ENCODE data around the gene MTERF4. TPM values are rescaled to one million over a fixed set of nuclear protein-coding genes. Genes with fewer than 3 reads are reported as not detected.

Gene MTERF4
- polyA plus RNA-seq, 3 donors: 15.5 to 37.4 (median 17.8) TPM

DNA sequence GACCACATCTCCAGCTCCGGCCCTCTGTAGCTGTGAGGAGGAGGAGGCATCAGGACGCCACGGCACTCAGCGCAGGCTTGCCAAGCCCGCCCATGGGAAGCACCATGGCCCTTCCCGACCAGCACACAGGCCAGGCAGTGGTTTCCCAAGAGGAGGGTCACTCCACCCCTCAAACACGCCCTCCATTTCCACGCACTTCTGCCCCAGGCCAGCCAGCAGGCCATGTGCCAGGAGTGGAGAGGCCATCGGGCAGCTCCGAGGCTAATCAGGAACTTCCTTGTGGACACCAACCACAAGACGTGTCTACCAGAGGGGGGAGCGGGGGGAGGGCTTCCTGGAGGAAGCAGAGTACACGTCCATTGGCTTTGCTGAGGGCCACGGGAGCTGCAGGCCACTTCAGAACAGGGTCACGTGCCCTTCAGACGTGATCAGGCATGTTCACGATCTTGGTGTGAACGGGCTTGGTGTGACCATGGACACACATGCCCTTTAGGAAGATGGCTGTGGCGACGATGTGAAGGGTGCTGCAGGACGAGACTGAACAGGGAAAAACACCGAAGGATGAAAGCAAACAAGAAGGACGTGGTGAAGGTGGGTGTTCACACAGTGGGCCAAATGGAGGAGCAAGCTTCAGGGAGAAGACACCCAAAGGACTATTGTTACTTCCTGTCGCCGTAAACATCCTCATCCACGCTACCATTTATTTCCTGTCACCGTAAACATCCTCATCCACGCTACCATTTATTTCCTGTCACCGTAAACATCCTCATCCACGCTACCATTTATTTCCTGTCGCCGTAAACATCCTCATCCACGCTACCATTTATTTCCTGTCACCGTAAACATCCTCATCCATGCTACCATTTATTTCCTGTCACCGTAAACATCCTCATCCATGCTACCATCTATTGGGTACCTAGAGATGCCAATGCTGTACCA, 6.5 kb upstream of the MTERF4 start:
- Mint-ChIP-seq H3K27ac (peak overlapping the region in 2 of 7 donors; percentile 62 to 63), H3K36me3 (peaks cover 15 to 19% of the 10 kb centered on the region in 2 donors), H3K9me3 (no peaks in the 10 kb centered on the region), H3K27me3 (ENCODE audit: low read depth in 3 of 3) (peaks cover 0 to 8% (median 0%) of the 10 kb centered on the region in 3 donors), H3K4me3 (peak overlapping the region in 1 of 2 donors; percentile 40), H3K4me1 (peaks cover 6% of the 10 kb centered on the region)
- TF ChIP-seq, protein P1, sequence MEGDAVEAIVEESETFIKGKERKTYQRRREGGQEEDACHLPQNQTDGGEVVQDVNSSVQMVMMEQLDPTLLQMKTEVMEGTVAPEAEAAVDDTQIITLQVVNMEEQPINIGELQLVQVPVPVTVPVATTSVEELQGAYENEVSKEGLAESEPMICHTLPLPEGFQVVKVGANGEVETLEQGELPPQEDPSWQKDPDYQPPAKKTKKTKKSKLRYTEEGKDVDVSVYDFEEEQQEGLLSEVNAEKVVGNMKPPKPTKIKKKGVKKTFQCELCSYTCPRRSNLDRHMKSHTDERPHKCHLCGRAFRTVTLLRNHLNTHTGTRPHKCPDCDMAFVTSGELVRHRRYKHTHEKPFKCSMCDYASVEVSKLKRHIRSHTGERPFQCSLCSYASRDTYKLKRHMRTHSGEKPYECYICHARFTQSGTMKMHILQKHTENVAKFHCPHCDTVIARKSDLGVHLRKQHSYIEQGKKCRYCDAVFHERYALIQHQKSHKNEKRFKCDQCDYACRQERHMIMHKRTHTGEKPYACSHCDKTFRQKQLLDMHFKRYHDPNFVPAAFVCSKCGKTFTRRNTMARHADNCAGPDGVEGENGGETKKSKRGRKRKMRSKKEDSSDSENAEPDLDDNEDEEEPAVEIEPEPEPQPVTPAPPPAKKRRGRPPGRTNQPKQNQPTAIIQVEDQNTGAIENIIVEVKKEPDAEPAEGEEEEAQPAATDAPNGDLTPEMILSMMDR (IDR thresholded peaks at IDR 0.05): no peak
- Histone ChIP-seq H4K20me1 (ENCODE audit: insufficient read depth, low read length) (no peaks in the 10 kb centered on the region), H3K4me2 (replicated peaks; ENCODE audit: extremely low read depth, low read length, poor library complexity, severe bottlenecking) (no peak overlapping the region), H3K36me3 (replicated peaks in 1 of 2; ENCODE audit: control insufficient read depth in 1 of 2, insufficient read depth in 2 of 2, low read length in 2 of 2) (peaks cover 0 to 8% of the 10 kb centered on the region in 2 donors), H2AFZ (ENCODE audit: insufficient read depth, low read depth, low read length, poor library complexity, severe bottlenecking) (no peak overlapping the region), H3K4me3 (replicated peaks in 1 of 3; ENCODE audit: low read depth in 2 of 3, low read length in 3 of 3) (no peak overlapping the region), H3K9ac (ENCODE audit: insufficient read depth, low read length, poor library complexity, severe bottlenecking) (no peak overlapping the region), H3K27ac (ENCODE audit: low read depth in 1 of 2, low read length in 2 of 2) (no peak overlapping the region), H3K79me2 (ENCODE audit: insufficient read depth, low read length) (no peaks in the 10 kb centered on the region), H3K4me1 (ENCODE audit: control insufficient read depth in 1 of 2, insufficient read depth in 2 of 2, low read length in 2 of 2) (no peaks in the 10 kb centered on the region), H3K9me3 (replicated peaks in 1 of 2; ENCODE audit: control insufficient read depth in 1 of 2, insufficient read depth in 1 of 2, low read length in 2 of 2) (no peaks in the 10 kb centered on the region), H3K27me3 (ENCODE audit: control insufficient read depth in 2 of 2, insufficient read depth in 2 of 2, low read length in 2 of 2) (no peaks in the 10 kb centered on the region)
- intact Hi-C loops (cut with micrococcal nuclease): no loop called here
- 76% methylated on average over 27 of the region's 35 CpGs for WGBS (ENCODE audit: insufficient coverage)
- no peak for DNase-seq

DNA sequence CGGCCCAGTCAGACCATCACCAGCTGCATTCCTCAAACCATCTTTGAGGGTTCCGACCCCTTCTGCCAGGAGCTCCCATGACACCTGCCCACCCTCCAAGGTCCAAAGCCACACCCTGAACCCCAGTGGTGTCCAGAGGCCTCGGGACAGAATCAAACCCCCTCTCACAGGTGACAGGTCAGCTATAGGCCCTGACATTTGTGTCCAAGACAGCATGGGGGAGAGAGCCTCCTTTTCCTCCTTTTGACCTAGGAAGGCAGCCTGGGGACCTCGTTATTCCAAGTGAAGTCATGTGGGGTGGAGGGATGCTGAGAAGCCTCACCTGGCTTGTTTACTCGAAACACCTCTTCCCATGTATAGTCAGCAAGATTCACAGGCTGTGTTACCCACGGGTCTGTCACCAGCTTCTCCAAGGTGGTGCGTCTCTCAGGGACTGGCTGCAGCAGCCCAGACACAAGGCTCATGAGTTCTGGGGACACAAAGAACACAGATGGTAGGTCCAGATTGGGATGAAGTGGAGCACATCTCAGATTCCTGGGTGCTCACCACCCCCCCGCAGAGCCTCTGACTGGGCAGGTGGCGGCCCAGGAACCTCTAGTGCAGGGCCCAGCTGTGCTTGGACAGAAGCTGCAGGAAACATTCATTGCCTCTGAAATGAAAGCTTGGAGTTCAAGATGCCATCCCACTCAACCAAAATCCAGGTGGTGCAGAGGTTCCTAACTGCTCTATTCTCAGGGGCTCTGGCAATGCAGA, 5.1 kb upstream of the MTERF4 start:
- H3K9me3 Mint-ChIP-seq: no peaks in the 10 kb centered on the region
- peak overlapping the region in 1 of 7 donors; percentile 51 for H3K27ac Mint-ChIP-seq
- H3K27ac ChIP-seq (ENCODE audit: low read depth in 1 of 2, low read length in 2 of 2): no peak overlapping the region
- H3K4me3 Mint-ChIP-seq: no peak overlapping the region
- H3K4me1 Mint-ChIP-seq: peaks cover 16% of the 10 kb centered on the region
- intact Hi-C loops (cut with micrococcal nuclease): no loop called here
- H3K27me3 ChIP-seq (ENCODE audit: control insufficient read depth in 2 of 2, insufficient read depth in 2 of 2, low read length in 2 of 2): no peaks in the 10 kb centered on the region
- no peak overlapping the region for H3K4me2 ChIP-seq (replicated peaks; ENCODE audit: extremely low read depth, low read length, poor library complexity, severe bottlenecking)
- no peak overlapping the region for H3K9ac ChIP-seq (ENCODE audit: insufficient read depth, low read length, poor library complexity, severe bottlenecking)
- H3K36me3 Mint-ChIP-seq: peaks cover 9 to 12% of the 10 kb centered on the region in 2 donors
- no peaks in the 10 kb centered on the region for H3K9me3 ChIP-seq (replicated peaks in 1 of 2; ENCODE audit: control insufficient read depth in 1 of 2, insufficient read depth in 1 of 2, low read length in 2 of 2)
- DNase-seq: no peak
- WGBS (ENCODE audit: insufficient coverage): 98% methylated on average over 6 of the region's 9 CpGs
- no peak overlapping the region for H2AFZ ChIP-seq (ENCODE audit: insufficient read depth, low read depth, low read length, poor library complexity, severe bottlenecking)
- TF ChIP-seq, protein P1 (IDR thresholded peaks at IDR 0.05): no peak
- peaks cover 0 to 8% (median 0%) of the 10 kb centered on the region in 3 donors for H3K27me3 Mint-ChIP-seq (ENCODE audit: low read depth in 3 of 3)
- no peaks in the 10 kb centered on the region for H3K79me2 ChIP-seq (ENCODE audit: insufficient read depth, low read length)
- no peaks in the 10 kb centered on the region for H4K20me1 ChIP-seq (ENCODE audit: insufficient read depth, low read length)
- H3K36me3 ChIP-seq (replicated peaks in 1 of 2; ENCODE audit: control insufficient read depth in 1 of 2, insufficient read depth in 2 of 2, low read length in 2 of 2): no peaks in the 10 kb centered on the region
- H3K4me1 ChIP-seq (ENCODE audit: control insufficient read depth in 1 of 2, insufficient read depth in 2 of 2, low read length in 2 of 2): peaks cover 7 to 10% of the 10 kb centered on the region in 2 donors
- H3K4me3 ChIP-seq (replicated peaks in 1 of 3; ENCODE audit: low read depth in 2 of 3, low read length in 3 of 3): no peak overlapping the region
